ENCODE results near the gene DBF4B. TPM values are rescaled to one million over a fixed set of nuclear protein-coding genes. Genes with fewer than 3 reads are reported as not detected.

The DBF4B gene
- total and polyA plus RNA-seq, 11 donors: 1.4 to 5.3 (median 3.8) TPM

DNA sequence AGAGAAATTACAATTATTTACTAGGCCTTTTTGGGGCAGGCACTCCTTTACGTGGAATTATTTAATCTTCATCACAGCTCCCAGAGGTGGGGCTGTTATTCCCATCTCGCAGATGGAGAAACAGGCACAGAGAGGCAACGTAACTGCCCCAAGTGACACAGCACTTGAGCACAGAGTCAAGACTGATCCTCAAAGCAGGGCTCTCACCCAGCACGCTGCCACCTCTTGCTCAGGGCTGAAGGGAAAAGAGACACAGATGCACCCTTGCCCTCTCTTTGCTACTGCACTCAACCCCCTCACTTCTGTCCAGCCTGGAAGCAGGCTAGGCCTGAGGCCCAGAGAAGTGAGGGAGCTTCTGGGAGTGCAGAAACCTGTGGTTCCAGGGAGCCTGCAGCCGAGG lies 54.7 kb downstream of the DBF4B start:
- DNase-seq: no peak
- intact Hi-C loops (cut with DNase I): loop anchor here in 1 of 10 donors (10.0 kb wide), 1 partner anchor 58 kb away; the partner anchor contains the start of gene DBF4B

DNA sequence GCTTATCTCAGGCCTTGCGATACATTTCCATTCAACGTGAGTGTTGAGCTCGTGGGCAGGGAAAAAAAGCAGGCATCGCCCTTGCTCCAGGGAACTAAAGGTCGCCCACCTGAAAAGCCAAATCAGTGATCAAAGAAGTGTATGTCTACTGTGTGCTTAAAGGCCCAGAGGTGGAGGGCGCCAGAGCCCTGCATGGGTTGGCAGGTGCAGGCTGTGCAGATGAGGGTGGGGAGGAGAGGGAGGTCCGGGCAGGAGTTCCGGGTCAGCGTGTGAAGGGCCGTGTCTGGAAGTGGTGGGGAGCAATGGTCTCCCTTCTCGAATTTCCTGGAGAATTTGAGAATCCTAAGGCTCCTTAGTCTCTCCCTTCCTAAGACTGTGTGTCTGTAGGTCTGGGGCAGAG lies 57.5 kb downstream of the DBF4B start:
- Histone ChIP-seq H3K9me3 (no peaks in the 10 kb centered on the region), H3K4me3 (no peak overlapping the region), H3K36me3 (no peaks in the 10 kb centered on the region), H3K4me1 (peaks cover 0 to 3% (median 0%) of the 10 kb centered on the region in 12 donors), H3K27me3 (peaks cover 0 to 2% (median 0%) of the 10 kb centered on the region in 9 donors), H3K27ac (no peak overlapping the region)
- DNase-seq (peak in 1 of 5 donors; percentile 17), ATAC-seq (no peak)
- 62 to 81% (median 72%) methylated on average over 11 of the region's 11 CpGs for WGBS, 4 donors
- TF ChIP-seq, protein P1, sequence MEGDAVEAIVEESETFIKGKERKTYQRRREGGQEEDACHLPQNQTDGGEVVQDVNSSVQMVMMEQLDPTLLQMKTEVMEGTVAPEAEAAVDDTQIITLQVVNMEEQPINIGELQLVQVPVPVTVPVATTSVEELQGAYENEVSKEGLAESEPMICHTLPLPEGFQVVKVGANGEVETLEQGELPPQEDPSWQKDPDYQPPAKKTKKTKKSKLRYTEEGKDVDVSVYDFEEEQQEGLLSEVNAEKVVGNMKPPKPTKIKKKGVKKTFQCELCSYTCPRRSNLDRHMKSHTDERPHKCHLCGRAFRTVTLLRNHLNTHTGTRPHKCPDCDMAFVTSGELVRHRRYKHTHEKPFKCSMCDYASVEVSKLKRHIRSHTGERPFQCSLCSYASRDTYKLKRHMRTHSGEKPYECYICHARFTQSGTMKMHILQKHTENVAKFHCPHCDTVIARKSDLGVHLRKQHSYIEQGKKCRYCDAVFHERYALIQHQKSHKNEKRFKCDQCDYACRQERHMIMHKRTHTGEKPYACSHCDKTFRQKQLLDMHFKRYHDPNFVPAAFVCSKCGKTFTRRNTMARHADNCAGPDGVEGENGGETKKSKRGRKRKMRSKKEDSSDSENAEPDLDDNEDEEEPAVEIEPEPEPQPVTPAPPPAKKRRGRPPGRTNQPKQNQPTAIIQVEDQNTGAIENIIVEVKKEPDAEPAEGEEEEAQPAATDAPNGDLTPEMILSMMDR (IDR thresholded peaks at IDR 0.05): no peak
- TF ChIP-seq POLR2A (IDR thresholded peaks at IDR 0.05): no peak
- intact Hi-C loops (cut with DNase I): loop anchor here in 1 of 10 donors (10.0 kb wide), 1 partner anchor 61 kb away; the partner anchor contains the start of gene DBF4B

More for the DNA sequence above, 54.7 kb downstream of the DBF4B start:
- Histone ChIP-seq H3K4me3 (no peak overlapping the region), H3K27me3 (peaks cover 4 to 25% (median 13%) of the 10 kb centered on the region in 9 donors), H3K36me3 (no peaks in the 10 kb centered on the region), H3K4me1 (peaks cover 0 to 19% (median 9%) of the 10 kb centered on the region in 12 donors), H3K9me3 (no peaks in the 10 kb centered on the region), H3K27ac (no peak overlapping the region)
- TF ChIP-seq POLR2A (IDR thresholded peaks at IDR 0.05): no peak
- TF ChIP-seq, protein P1 (IDR thresholded peaks at IDR 0.05): no peak
- WGBS, 4 donors: 79 to 89% (median 84%) methylated on average over 5 of the region's 5 CpGs
- ATAC-seq: no peak

DNA sequence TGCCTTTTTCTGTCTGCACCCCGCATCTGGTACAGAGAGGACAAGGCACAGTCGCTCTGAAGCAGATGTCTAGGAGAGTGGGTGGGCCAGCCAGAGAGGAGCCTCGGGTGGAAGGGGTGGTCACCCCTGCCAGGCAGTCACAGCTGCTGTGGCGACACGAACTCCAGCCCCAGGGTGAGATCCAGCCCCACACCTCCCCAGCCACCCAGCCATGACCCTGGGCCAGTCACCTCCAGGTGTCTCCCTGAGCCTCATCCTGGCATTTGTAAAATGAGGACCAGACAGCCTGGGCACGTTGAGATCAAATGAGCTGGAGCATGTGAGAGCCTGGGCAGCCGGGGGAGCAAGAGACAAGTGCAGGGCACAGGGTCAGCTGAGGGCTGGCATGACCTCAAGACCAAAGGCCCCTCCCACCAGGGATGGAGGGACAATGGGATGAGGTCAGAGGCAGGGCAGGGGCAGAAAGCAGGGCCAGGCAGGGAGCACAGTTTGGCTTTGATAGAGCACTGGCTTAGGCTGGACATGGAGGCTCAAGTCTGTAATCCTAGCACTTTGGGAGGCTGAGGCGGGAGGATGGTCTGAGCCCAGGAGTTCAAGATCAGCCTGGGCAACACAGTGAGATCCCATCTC lies 58.1 kb downstream of the DBF4B start:
- Histone ChIP-seq H3K27ac (no peak overlapping the region), H3K4me3 (no peak overlapping the region), H3K9me3 (no peaks in the 10 kb centered on the region), H3K4me1 (peaks cover 0 to 3% (median 0%) of the 10 kb centered on the region in 12 donors), H3K36me3 (no peaks in the 10 kb centered on the region), H3K27me3 (no peaks in the 10 kb centered on the region)
- no peak for TF ChIP-seq POLR2A (IDR thresholded peaks at IDR 0.05)
- TF ChIP-seq, protein P1 (IDR thresholded peaks at IDR 0.05): no peak
- 51 to 57% (median 55%) methylated on average over 2 to 8 of the region's 8 CpGs for WGBS, 4 donors
- ATAC-seq (peak in 1 of 4 donors; percentile 34), DNase-seq (peak in 1 of 5 donors; percentile 53)
- intact Hi-C loops (cut with DNase I): loop anchor here in 1 of 10 donors (10.0 kb wide), 1 partner anchor 62 kb away; the partner anchor contains the start of gene DBF4B

DNA sequence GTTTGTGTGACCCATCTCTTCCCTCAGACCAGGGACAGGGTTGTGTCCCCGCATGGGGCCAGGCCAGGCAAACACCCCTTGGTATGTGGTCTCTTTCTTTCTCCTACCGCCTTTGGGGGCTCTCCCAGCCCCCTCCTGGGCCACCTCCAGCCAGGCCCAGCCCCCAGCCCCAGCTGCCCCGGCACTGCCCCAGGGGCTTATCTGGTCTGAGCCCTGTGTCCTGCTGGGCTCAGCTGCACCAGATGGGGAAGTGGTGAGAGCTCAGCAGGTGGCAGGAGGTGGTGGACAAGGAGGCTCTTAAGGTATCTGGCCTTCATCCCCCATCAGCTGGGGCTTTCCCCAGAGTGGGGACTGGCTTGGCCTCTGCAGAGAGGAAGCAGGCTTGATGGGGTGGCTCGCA lies 59.0 kb downstream of the DBF4B start:
- Histone ChIP-seq H3K4me3 (no peak overlapping the region), H3K4me1 (peaks cover 0 to 3% (median 0%) of the 10 kb centered on the region in 12 donors), H3K9me3 (no peaks in the 10 kb centered on the region), H3K27ac (no peak overlapping the region), H3K27me3 (no peaks in the 10 kb centered on the region), H3K36me3 (no peaks in the 10 kb centered on the region)
- no peak for TF ChIP-seq POLR2A (IDR thresholded peaks at IDR 0.05)
- TF ChIP-seq, protein P1 (IDR thresholded peaks at IDR 0.05): no peak
- DNase-seq: no peak
- intact Hi-C loops (cut with DNase I): loop anchor here in 1 of 10 donors (10.0 kb wide), 1 partner anchor 63 kb away; the partner anchor contains the start of gene DBF4B
- 49 to 65% (median 59%) methylated on average over 3 to 4 of the region's 4 CpGs for WGBS, 4 donors
- no peak for ATAC-seq
